DMS53 (cell line): ENCODE results near the gene THBS1.

Source experiments
- DNase-seq: peaks from one replicate; lab custom pipeline; 2025; lab: John Stamatoyannopoulos, UW

Gene THBS1

GRCh38 chr15:39638041-39638440 is 57.2 kb downstream of the THBS1 start:
- no peak for DNase-seq

GRCh38 chr15:39639037-39639436 is 58.2 kb downstream of the THBS1 start:
- no peak for DNase-seq

- DNase-seq: no peak
Measured at GRCh38 chr15:39640665-39641064, 59.8 kb downstream of the THBS1 start.

GRCh38 chr15:39641191-39641889 is 60.5 kb downstream of the THBS1 start:
- peak; percentile 19 for DNase-seq

GRCh38 chr15:39642011-39642640 is 61.2 kb downstream of the THBS1 start:
- DNase-seq: peak; percentile 2

- DNase-seq: no peak
Measured at GRCh38 chr15:39643727-39644126, 62.8 kb downstream of the THBS1 start.

GRCh38 chr15:39644136-39644535 is 63.3 kb downstream of the THBS1 start:
- no peak for DNase-seq

GRCh38 chr15:39645138-39645975 is 64.5 kb downstream of the THBS1 start:
- DNase-seq: no peak

GRCh38 chr15:39645976-39646257 is 65.0 kb downstream of the THBS1 start:
- DNase-seq: no peak

GRCh38 chr15:39646425-39646824 is 65.5 kb downstream of the THBS1 start:
- DNase-seq: no peak
